Measurements from ENCODE around the gene ME3. TPM values are rescaled to one million over a fixed set of nuclear protein-coding genes. Genes with fewer than 3 reads are reported as not detected.

ME3 gene
- total RNA-seq, 2 donors from 2014 or later: 13.8 to 20.3 TPM

DNA sequence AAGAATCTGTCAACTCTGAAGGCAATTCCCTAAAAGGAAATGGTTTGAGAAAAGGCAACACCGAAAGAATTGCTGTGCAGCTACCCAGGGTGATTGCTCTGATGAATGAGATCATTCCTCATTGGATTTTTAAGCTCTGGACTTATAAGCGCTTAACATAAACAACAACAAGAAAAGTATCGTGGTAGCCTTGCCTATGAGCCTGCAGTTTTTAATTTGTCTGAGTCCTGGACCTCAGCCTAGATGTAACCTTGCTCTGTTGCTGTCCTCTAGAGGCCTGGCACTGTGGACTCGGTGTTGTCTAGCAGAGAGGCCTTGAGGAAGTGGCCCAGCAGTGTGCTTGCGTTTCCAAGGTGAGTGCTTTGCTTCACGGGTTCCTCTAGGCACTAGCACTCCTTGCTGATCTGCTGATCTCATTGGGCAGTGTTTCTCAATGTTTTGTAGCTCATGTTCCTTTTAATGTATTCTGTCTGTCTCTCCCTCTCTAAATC lies 277.3 kb downstream of the ME3 start:
- Histone ChIP-seq H3K4me3 (no peak overlapping the region), H3K27ac (no peak overlapping the region), H3K4me1 (no peaks in the 10 kb centered on the region), H3K9ac (ENCODE audit: low read depth in 2 of 2, low read length in 2 of 2) (no peak overlapping the region), H3K36me3 (no peaks in the 10 kb centered on the region), H3K9me3 (no peaks in the 10 kb centered on the region), H3K27me3 (no peaks in the 10 kb centered on the region)
- intact Hi-C loops (cut with DNase I): no loop called here
- no peak for DNase-seq
- TF ChIP-seq, protein P1, sequence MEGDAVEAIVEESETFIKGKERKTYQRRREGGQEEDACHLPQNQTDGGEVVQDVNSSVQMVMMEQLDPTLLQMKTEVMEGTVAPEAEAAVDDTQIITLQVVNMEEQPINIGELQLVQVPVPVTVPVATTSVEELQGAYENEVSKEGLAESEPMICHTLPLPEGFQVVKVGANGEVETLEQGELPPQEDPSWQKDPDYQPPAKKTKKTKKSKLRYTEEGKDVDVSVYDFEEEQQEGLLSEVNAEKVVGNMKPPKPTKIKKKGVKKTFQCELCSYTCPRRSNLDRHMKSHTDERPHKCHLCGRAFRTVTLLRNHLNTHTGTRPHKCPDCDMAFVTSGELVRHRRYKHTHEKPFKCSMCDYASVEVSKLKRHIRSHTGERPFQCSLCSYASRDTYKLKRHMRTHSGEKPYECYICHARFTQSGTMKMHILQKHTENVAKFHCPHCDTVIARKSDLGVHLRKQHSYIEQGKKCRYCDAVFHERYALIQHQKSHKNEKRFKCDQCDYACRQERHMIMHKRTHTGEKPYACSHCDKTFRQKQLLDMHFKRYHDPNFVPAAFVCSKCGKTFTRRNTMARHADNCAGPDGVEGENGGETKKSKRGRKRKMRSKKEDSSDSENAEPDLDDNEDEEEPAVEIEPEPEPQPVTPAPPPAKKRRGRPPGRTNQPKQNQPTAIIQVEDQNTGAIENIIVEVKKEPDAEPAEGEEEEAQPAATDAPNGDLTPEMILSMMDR (IDR thresholded peaks at IDR 0.05): no peak

Other genes starting within 250 kb of the ME3 start
- gene PRSS23, start 127.9 kb upstream of the ME3 start, total RNA-seq: 10 to 100 TPM; 45.5 to 46.4 TPM

Data from colonic mucosa (tissue), 4 donors.